Transverse colon (tissue), 4 donors: ENCODE measurements around the gene CRX. TPM values are rescaled to one million over a fixed set of nuclear protein-coding genes. Genes with fewer than 3 reads are reported as not detected.

Experiments used
- DNase-seq: peaks from one replicate; pipeline ENCODE4 v3.0.0-alpha.2; 2019
- H3K27ac ChIP-seq, 4 donors: fragments of 200-600 bp; sonication (generic); 2 replicates each; pipeline ENCODE4 v1.5.1; 2016 to 2018; ENCODE audit warnings: inconsistent platforms in 4 of 4
- H3K27me3 ChIP-seq: fragments of 200-600 bp; sonication (generic); 2 replicates; pipeline ENCODE4 v1.5.1; 2017; ENCODE audit warnings: inconsistent platforms
- H3K36me3 ChIP-seq, 4 donors: fragments of 200-600 bp; sonication (generic); 2 replicates each; pipeline ENCODE4 v1.5.1; 2017 to 2019; ENCODE audit warnings: inconsistent platforms in 4 of 4
- H3K4me1 ChIP-seq, 4 donors: fragments of 200-600 bp; sonication (generic); 2 replicates each; pipeline ENCODE4 v1.5.1; 2017 to 2020; ENCODE audit warnings: inconsistent platforms in 4 of 4
- H3K4me3 ChIP-seq, 4 donors: fragments of 200-600 bp; sonication (generic); 1 replicate in 1 of 4; 2 replicates in 3 of 4; pipeline versions ENCODE4 v1.5.1 to v1.6.1; 2017 to 2019; ENCODE audit warnings: inconsistent platforms in 4 of 4
- H3K9me3 ChIP-seq, 2 donors: fragments of 200-600 bp; sonication (generic); 2 replicates each; pipeline ENCODE4 v1.5.1; 2017 to 2019; ENCODE audit warnings: inconsistent platforms in 2 of 2
- CTCF ChIP-seq, 5 experiments: fragments of 200-600 bp in 3 of 5; fragments of 450-650 bp in 2 of 5; sonication (generic) in 3 of 5; IDR thresholded peaks; 1 replicate in 2 of 5; 2 replicates in 3 of 5; pipeline ENCODE4 v1.5.1; 2016 to 2017; ENCODE audit warnings: antibody characterized with exemption in 5 of 5, inconsistent platforms in 3 of 5, mild to moderate bottlenecking in 2 of 5, moderate library complexity in 1 of 5
- EP300 ChIP-seq: sonication (generic); formaldehyde crosslinking; IDR thresholded peaks from one replicate; pipeline ENCODE4 v1.6.1; 2017; ENCODE audit warnings: antibody characterized with exemption, low read depth
- POLR2A ChIP-seq: fragments of 450-650 bp; IDR thresholded peaks from one replicate; pipeline ENCODE4 v1.6.1; 2016; ENCODE audit warnings: antibody characterized with exemption, mild to moderate bottlenecking, moderate library complexity
- POLR2AphosphoS5 ChIP-seq, 3 donors: sonication (generic); formaldehyde crosslinking; IDR thresholded peaks; one replicate each; pipeline ENCODE4 v1.6.1; 2016; ENCODE audit warnings: antibody characterized with exemption in 3 of 3
- WGBS, 2 donors: methylation state at CpG; one replicate each; pipeline ENCODE4 v1.1.5; 2018; ENCODE audit warnings: low coverage in 1 of 2; 5-methylcytosine and 5-hydroxymethylcytosine counted together
- in situ Hi-C, 4 donors: fragments of 200-750 bp; cut with MboI; loops; one replicate each; pipeline versions ENCODE4 v1.15.0 to v1.15.1; 2017; ENCODE audit warnings: low sequenced_read_pairs in 3 of 4, low pct_ligation_motif_present in 1 of 4, low pct_unique_long_range_greater_than_20kb in 1 of 4
- intact Hi-C: fragments of 100-400 bp; cut with DNase I; formaldehyde crosslinking; loops from one replicate; pipeline ENCODE4 v1.15.1; 2023; ENCODE audit warnings: low total_unique reads
- total RNA-seq, 4 donors: library from RNA; depleted of rRNA; stranded (reverse); fragments of >200 nt; gene quantifications; one replicate each; pipeline ENCODE4 v1.1.0, GENCODE V29; 2016

Gene CRX
- total RNA-seq, 4 donors from 2014 or later: not detected

GRCh38 chr19:47778954-47779351 lies 42.8 kb upstream of the CRX start:
- Histone ChIP-seq H3K9me3 (no peaks in the 10 kb centered on the region), H3K27ac (peak overlapping the region; percentile 95 to 99 (median 96)), H3K36me3 (peaks cover 0 to 18% (median 2%) of the 10 kb centered on the region in 4 donors), H3K4me1 (peaks cover 14 to 58% (median 41%) of the 10 kb centered on the region in 4 donors), H3K27me3 (no peaks in the 10 kb centered on the region), H3K4me3 (peak overlapping the region; percentile 76 to 95 (median 88))
- peak; percentile 45 for DNase-seq
- in situ Hi-C loops (no loop called here), intact Hi-C loops (no loop called here)
- TF ChIP-seq EP300 (no peak), POLR2AphosphoS5 (IDR thresholded peaks at IDR 0.05) (no peak), POLR2A (no peak), CTCF (IDR thresholded peaks at IDR 0.05) (no peak)
- WGBS, 2 donors: 0 to 1% methylated on average over 2 to 20 of the region's 20 CpGs

GRCh38 chr19:47779524-47780214 lies 42.1 kb upstream of the CRX start:
- 20 to 29% methylated on average over 9 to 24 of the region's 24 CpGs for WGBS, 2 donors
- H3K4me1 ChIP-seq: peaks cover 14 to 58% (median 41%) of the 10 kb centered on the region in 4 donors
- no peaks in the 10 kb centered on the region for H3K27me3 ChIP-seq
- DNase-seq: peak; percentile 63
- in situ Hi-C loops (no loop called here), intact Hi-C loops (loop anchor here (10.0 kb wide), 1 partner anchor 265 kb away; the partner anchor contains the start of gene NAPA)
- peak overlapping the region; percentile 76 to 95 (median 88) for H3K4me3 ChIP-seq
- H3K27ac ChIP-seq: peak overlapping the region; percentile 95 to 99 (median 96)
- peaks cover 0 to 25% (median 5%) of the 10 kb centered on the region in 4 donors for H3K36me3 ChIP-seq
- no peak for TF ChIP-seq EP300
- TF ChIP-seq POLR2A: no peak
- TF ChIP-seq POLR2AphosphoS5 (IDR thresholded peaks at IDR 0.05): peak; percentile 50 to 73 (median 52)
- TF ChIP-seq CTCF (IDR thresholded peaks at IDR 0.05): no peak
- H3K9me3 ChIP-seq: no peaks in the 10 kb centered on the region

GRCh38 chr19:47780215-47780551 lies 41.6 kb upstream of the CRX start:
- DNase-seq: no peak
- TF ChIP-seq POLR2A (no peak), CTCF (IDR thresholded peaks at IDR 0.05) (no peak), EP300 (no peak), POLR2AphosphoS5 (IDR thresholded peaks at IDR 0.05) (no peak)
- peaks cover 0 to 29% (median 6%) of the 10 kb centered on the region in 4 donors for H3K36me3 ChIP-seq
- intact Hi-C loops (loop anchor here (10.0 kb wide), 1 partner anchor 265 kb away; the partner anchor contains the start of gene NAPA), in situ Hi-C loops (no loop called here)
- WGBS, 2 donors: 52 to 69% methylated on average over 5 to 9 of the region's 9 CpGs
- no peaks in the 10 kb centered on the region for H3K9me3 ChIP-seq
- H3K27ac ChIP-seq: peak overlapping the region; percentile 95 to 99 (median 96)
- peak overlapping the region; percentile 76 to 95 (median 88) for H3K4me3 ChIP-seq
- H3K27me3 ChIP-seq: no peaks in the 10 kb centered on the region
- H3K4me1 ChIP-seq: peaks cover 14 to 58% (median 41%) of the 10 kb centered on the region in 4 donors

GRCh38 chr19:47781590-47782262 lies 40.0 kb upstream of the CRX start:
- H3K27me3 ChIP-seq: no peaks in the 10 kb centered on the region
- in situ Hi-C loops: no loop called here
- H3K4me1 ChIP-seq: peaks cover 14 to 50% (median 40%) of the 10 kb centered on the region in 4 donors
- no peaks in the 10 kb centered on the region for H3K9me3 ChIP-seq
- peak overlapping the region; percentile 37 to 99 (median 74) for H3K27ac ChIP-seq
- no peak for DNase-seq
- intact Hi-C loops: loop anchor here (10.0 kb wide), 1 partner anchor 267 kb away; the partner anchor contains the start of gene NAPA
- no peak overlapping the region for H3K4me3 ChIP-seq
- WGBS, 2 donors: 38 to 61% methylated on average over 3 to 9 of the region's 9 CpGs
- H3K36me3 ChIP-seq: peaks cover 0 to 35% (median 9%) of the 10 kb centered on the region in 4 donors
- TF ChIP-seq POLR2A: no peak
- no peak for TF ChIP-seq EP300
- no peak for TF ChIP-seq POLR2AphosphoS5 (IDR thresholded peaks at IDR 0.05)
- no peak for TF ChIP-seq CTCF (IDR thresholded peaks at IDR 0.05)
